GM15510 (cell line): ENCODE measurements around the gene CCL2.

Experiments used
- POLR2A ChIP-seq: IDR thresholded peaks from 3 replicates; pipeline ENCODE4 v1.6.1; 2011; ENCODE audit warnings: borderline replicate concordance; ENCODE audit not compliant: insufficient read length; ENCODE audit errors: extremely low read depth

The CCL2 gene

GRCh38 chr17:34276826-34277225 lies 21.7 kb downstream of the CCL2 start:
- TF ChIP-seq POLR2A = no peak

DNA sequence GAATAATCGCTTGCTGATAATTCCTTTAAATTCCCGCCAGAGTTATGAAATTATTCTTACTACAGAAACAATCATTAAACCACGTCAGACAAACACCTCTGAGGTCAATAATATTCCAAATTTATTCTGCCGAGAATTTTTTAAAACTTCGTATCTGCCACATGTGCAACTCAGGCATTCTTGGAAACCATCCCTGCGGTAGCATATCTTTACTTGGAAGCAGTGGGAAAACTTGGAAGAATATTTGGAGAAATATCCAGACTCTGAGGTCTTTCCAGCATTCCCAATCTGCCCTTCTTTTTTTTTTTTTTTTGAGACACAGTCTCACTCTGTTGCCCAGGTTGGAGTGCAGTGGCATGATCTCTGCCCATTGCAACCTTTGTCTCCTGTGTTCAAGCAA lies 28.5 kb downstream of the CCL2 start:
- no peak for TF ChIP-seq POLR2A

DNA sequence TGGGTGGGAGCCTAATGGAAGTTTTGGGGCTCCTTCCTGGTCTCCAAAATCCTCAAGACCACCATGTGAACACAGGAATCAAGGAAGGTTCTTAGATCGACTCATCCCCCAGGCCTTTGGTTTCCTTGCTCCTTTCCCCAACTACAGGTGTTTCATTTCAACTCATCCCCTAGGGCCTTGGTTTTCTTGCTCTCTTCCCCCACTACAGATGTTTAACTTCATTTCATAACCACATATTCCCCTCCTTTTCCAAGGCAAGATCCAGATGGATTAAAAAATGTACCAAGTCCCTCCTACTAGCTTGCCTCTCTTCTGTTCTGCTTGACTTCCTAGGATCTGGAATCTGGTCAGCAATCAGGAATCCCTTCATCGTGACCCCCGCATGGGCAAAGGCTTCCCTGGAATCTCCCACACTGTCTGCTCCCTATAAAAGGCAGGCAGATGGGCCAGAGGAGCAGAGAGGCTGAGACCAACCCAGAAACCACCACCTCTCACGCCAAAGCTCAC lies 30.3 kb downstream of the CCL2 start, which contains the start of gene CCL11:
Gene CCL11, plus strand, starts transcription at position 457 of the 507 bp plus-strand sequence. CDS start 67 bp downstream, outside the sequence.
- TF ChIP-seq POLR2A = no peak

- TF ChIP-seq POLR2A = no peak
These were observed 32.8 kb downstream of the CCL2 start for GRCh38 chr17:34287875-34288274.

- TF ChIP-seq POLR2A = no peak
These were observed 35.5 kb downstream of the CCL2 start for GRCh38 chr17:34290586-34290985.

- no peak for TF ChIP-seq POLR2A
These were observed 36.8 kb downstream of the CCL2 start for GRCh38 chr17:34291721-34292348.

DNA sequence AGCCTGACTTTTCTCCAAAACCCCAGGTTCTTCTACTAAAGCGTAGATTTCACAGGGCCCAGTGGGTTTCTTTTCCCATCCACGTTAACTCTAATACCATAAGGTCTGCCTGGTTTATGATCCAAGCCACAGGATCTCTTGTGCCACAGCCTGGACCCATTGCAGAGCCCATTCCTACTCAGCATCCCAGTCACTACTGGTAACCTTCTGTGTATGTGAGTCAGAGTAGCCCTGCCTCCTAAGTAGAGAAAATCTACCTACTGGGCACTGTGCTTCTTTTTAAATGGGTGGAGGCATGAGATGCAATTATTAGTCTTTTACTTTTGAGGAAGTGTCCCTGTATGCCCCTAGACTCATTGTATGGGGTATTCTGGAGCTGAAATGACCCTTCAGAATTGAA lies 43.9 kb downstream of the CCL2 start:
- no peak for TF ChIP-seq POLR2A

GRCh38 chr17:34299956-34300577 lies 45.0 kb downstream of the CCL2 start:
- TF ChIP-seq POLR2A = no peak

DNA sequence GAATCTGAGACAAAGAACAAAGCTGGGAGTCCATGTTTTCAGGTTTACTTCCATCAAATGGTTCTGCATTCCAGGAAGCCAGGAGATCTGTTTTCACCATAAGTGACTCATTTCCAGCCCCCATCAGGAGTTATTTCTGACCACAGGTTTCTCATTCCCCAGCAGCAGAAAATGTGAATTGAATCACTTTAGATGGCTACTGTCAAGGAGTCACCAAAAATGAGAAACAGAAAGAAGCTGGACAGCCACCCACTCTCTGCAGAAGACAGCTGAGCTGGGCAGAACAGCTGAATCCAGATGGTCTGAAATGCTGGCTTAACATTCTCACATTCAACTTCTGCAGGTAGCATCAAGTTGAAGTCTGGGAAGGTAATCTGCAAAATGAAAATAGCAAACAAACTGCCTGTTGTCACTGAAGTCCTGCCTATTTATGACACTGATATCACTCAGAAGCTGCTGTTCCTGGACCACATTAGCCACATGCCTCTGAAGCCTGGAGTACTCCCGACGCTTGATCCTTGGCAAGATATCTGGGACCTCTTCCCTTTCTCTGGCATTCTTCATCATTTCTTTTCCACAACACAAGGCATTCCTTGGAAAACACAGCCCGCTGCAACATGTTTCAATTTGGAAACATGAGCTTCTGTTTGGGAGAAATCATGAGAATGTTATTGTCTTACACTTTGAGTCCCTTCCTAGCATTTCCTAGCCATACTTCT lies 45.7 kb downstream of the CCL2 start:
- no peak for TF ChIP-seq POLR2A

DNA sequence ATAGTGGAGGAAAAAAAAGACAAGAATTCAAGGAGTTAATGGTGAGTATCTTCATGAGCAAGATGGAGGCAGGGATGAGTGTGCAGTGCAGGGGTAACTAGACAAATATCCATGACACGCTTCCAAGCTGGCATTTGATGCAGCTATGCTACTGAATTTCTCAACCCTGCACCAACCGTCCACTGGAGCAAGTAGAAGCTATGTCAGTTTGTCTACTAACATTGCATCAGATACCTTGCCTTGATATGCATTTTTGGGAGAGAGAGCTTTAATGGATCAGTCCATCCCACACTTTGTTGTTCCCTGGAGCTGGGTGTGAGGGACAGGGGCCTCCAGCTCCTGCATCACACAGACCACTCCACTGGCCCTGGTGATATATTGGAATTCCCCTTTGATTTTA lies 46.9 kb downstream of the CCL2 start:
- TF ChIP-seq POLR2A = no peak

DNA sequence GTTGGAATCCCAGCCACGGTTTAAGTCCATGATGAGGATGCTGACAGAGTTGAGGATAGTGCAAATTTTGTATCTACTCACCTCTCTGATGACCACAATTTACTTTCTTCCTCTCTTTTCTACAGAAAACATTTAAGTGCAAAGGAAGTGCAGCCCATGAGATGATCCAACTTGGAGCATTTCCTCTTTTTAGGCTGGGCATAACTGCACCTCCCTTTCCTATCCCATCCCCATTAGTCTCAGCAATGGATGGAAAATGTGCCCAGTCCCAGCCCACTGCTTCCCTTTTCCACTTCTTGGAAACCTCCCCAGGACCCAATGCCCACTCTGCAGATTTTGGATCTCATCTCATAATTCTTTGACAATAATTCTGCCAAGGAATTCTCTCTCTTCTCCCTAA lies 47.6 kb downstream of the CCL2 start:
- TF ChIP-seq POLR2A = no peak

GRCh38 chr17:34303606-34304005 lies 48.5 kb downstream of the CCL2 start:
- TF ChIP-seq POLR2A = no peak

DNA sequence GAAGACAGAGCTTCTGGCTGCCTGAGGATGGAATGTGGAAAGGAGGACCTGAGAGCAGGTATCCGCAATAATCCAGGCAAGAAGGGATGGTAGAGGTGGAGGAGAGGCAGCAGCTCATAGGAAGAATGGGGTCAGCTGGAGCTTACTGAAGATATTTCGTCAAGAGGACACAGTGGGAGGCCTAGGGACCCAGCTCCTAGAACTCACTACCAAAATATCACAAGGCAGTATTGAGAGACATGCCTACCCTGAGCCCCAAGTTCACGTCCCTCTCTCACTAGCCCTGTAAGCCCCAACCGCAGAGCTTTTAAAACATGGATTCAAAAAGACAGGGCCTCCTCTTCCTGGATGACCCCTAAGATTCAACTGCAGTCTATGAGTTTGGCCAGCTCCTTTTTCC lies 50.0 kb downstream of the CCL2 start:
- no peak for TF ChIP-seq POLR2A

DNA sequence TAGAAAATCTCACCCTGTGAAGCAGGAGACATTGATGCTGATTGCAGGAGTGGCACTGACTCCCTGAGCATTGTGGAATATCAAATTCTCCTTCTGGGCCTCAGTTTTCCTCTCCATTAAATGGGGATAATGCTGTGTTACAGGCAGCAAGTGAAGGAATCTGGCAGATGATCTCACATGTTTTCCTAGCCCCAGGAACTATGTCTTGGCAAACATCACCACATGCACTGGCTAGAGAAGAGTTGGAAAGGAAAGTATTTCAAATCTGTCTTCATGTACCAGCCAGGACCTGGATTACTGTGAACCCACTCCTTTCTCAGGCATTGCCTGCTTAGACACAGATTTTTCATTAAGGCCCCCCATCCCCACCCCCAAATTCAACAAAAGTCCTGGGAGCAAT lies 50.5 kb downstream of the CCL2 start:
- no peak for TF ChIP-seq POLR2A

- TF ChIP-seq POLR2A = no peak
These were observed 51.4 kb downstream of the CCL2 start for GRCh38 chr17:34306466-34306865.
